HCT116 (cell line): ENCODE data around the gene VAMP1. TPM values are rescaled to one million over a fixed set of nuclear protein-coding genes. Genes with fewer than 3 reads are reported as not detected.

ENCODE experiments used
- ATAC-seq: fragments of 200-7000 bp; cut with Tn5 transposase; 2 replicates; pipeline ENCODE4 v1.9.1; 2020; ENCODE audit warnings: mild to moderate bottlenecking, moderate library complexity
- BruUV-seq: library from RNA; stranded (reverse); fragments of 400-500 nt; replicated peaks from 2 replicates; lab custom pipeline; 2021; lab: Mats Ljungman, UMichigan
- CTCF ChIA-PET: fragments of 300-600 bp; sonication (Branson Sonifier 250); formaldehyde crosslinking; loops from one replicate; lab custom pipeline; 2021; ENCODE audit warnings: antibody characterized with exemption; lab: Charles Lee
- POLR2A ChIA-PET: fragments of 300-600, 350-600 bp; sonication (Branson Sonifier 250); formaldehyde crosslinking; loops from one replicate; lab custom pipeline; 2021; ENCODE audit warnings: antibody characterized with exemption; lab: Charles Lee
- RAD21 ChIA-PET, 2 experiments: fragments of 300-600 bp; sonication (Branson Sonifier 250); formaldehyde crosslinking; loops; one replicate each; lab custom pipeline; 2023; ENCODE audit warnings: low total read pairs in 2 of 2; ENCODE audit not compliant: uncharacterized antibody in 2 of 2, unreplicated experiment in 2 of 2, low non-redundant PET in 1 of 2; lab: Charles Lee
- DNase-seq: peaks from one replicate; pipeline ENCODE4 v3.0.0-alpha.2; 2010; ENCODE audit warnings: low read depth, low spot score
- H2AFZ ChIP-seq: fragments of 200-600 bp; shearing (Covaris generic), sonication (generic); 2 replicates; pipeline ENCODE4 v1.6.1; 2017; ENCODE audit warnings: low read depth, mixed run types, mixed read lengths, antibody characterized with exemption, low read length; ENCODE audit not compliant: poor library complexity, severe bottlenecking
- H3K27ac ChIP-seq: 2 replicates; pipeline ENCODE4 v1.5.1; 2012; ENCODE audit warnings: low read depth, low read length
- H3K27me3 ChIP-seq: fragments of 200-600 bp; sonication (generic); 2 replicates; pipeline ENCODE4 v1.6.1; 2016; ENCODE audit warnings: mixed run types, low read length, mixed read lengths; ENCODE audit not compliant: insufficient read depth
- H3K36me3 ChIP-seq, 2 experiments: fragments of 200-500 bp in 1 of 2; fragments of 200-600 bp in 1 of 2; sonication (Bioruptor generic) in 1 of 2; sonication (generic) in 1 of 2; 2 replicates each; pipeline versions ENCODE4 v1.5.1 to v1.6.1; 2014 to 2016; ENCODE audit warnings: low read length in 2 of 2, inconsistent platforms in 1 of 2, mixed read lengths in 1 of 2, mixed run types in 1 of 2; ENCODE audit not compliant: insufficient read depth in 2 of 2, control insufficient read depth in 1 of 2
- H3K4me1 ChIP-seq, 2 experiments: fragments of 200-600 bp in 1 of 2; sonication (generic) in 1 of 2; 2 replicates each; pipeline versions ENCODE4 v1.5.1 to v1.6.1; 2012 to 2017; ENCODE audit warnings: low read length in 2 of 2, inconsistent platforms in 1 of 2, mild to moderate bottlenecking in 1 of 2, mixed read lengths in 1 of 2, mixed run types in 1 of 2, moderate library complexity in 1 of 2; ENCODE audit not compliant: insufficient read depth in 2 of 2, control insufficient read depth in 1 of 2
- H3K4me2 ChIP-seq: fragments of 200-600 bp; sonication (generic); 2 replicates; pipeline ENCODE4 v1.6.1; 2017; ENCODE audit warnings: mixed run types, low read length, mixed read lengths
- H3K4me3 ChIP-seq, 2 experiments: fragments of 200-600 bp in 1 of 2; sonication (generic) in 1 of 2; replicated peaks in 1 of 2; 2 replicates each; pipeline ENCODE4 v1.5.1; 2011 to 2016; ENCODE audit warnings: low read length in 2 of 2, control low read depth in 1 of 2, low read depth in 1 of 2, mild to moderate bottlenecking in 1 of 2, mixed read lengths in 1 of 2, mixed run types in 1 of 2
- H3K79me2 ChIP-seq: fragments of 200-600 bp; sonication (generic); 2 replicates; pipeline ENCODE4 v1.6.1; 2017; ENCODE audit warnings: mild to moderate bottlenecking, mixed run types, low read length, moderate library complexity, mixed read lengths; ENCODE audit not compliant: insufficient read depth
- H3K9ac ChIP-seq: fragments of 200-600 bp; sonication (generic); 2 replicates; pipeline ENCODE4 v1.6.1; 2016; ENCODE audit warnings: low read length, mixed read lengths
- H3K9me2 ChIP-seq: fragments of 200-600 bp; sonication (generic), shearing (Covaris generic); 2 replicates; pipeline ENCODE4 v1.6.1; 2017; ENCODE audit warnings: mixed run types, mild to moderate bottlenecking, moderate library complexity; ENCODE audit not compliant: insufficient read depth
- H3K9me3 ChIP-seq, 2 experiments: fragments of 200-500 bp in 1 of 2; fragments of 200-600 bp in 1 of 2; sonication (Bioruptor generic) in 1 of 2; sonication (generic) in 1 of 2; 2 replicates each; pipeline ENCODE4 v1.6.1; 2014 to 2017; ENCODE audit warnings: low read length in 2 of 2, mixed read lengths in 2 of 2, inconsistent platforms in 1 of 2, low read depth in 1 of 2, mild to moderate bottlenecking in 1 of 2, mixed run types in 1 of 2, moderate library complexity in 1 of 2; ENCODE audit not compliant: control insufficient read depth in 1 of 2, insufficient read depth in 1 of 2
- H4K20me1 ChIP-seq: fragments of 200-600 bp; sonication (generic), shearing (Covaris generic); 2 replicates; pipeline ENCODE4 v1.6.1; 2017; ENCODE audit warnings: mixed run types, mild to moderate bottlenecking, moderate library complexity; ENCODE audit not compliant: insufficient read depth
- CBX3 ChIP-seq: IDR thresholded peaks from 2 replicates; pipeline ENCODE4 v1.6.1; 2012; ENCODE audit warnings: low read depth
- CEBPB ChIP-seq: IDR thresholded peaks from 2 replicates; pipeline ENCODE4 v1.6.1; 2012; ENCODE audit warnings: low read depth
- CTCF ChIP-seq, 3 experiments: fragments of 200-600 bp in 1 of 3; sonication (generic) in 1 of 3; IDR thresholded peaks in 2 of 3; conservative IDR thresholded peaks in 1 of 3; 2 replicates each; pipeline ENCODE4 v1.5.1; 2012 to 2017; ENCODE audit warnings: low read depth in 2 of 3, low read length in 2 of 3, antibody characterized with exemption in 1 of 3, borderline replicate concordance in 1 of 3, control low read depth in 1 of 3, mild to moderate bottlenecking in 1 of 3, mixed read lengths in 1 of 3, mixed run types in 1 of 3, moderate library complexity in 1 of 3; ENCODE audit not compliant: insufficient read depth in 1 of 3
- EGR1 ChIP-seq: IDR thresholded peaks from 2 replicates; pipeline ENCODE4 v1.6.1; 2012; ENCODE audit warnings: low read depth
- ELF1 ChIP-seq: IDR thresholded peaks from 2 replicates; pipeline ENCODE4 v1.6.1; 2012; ENCODE audit warnings: low read depth, borderline replicate concordance
- EZH2 ChIP-seq: fragments of 200-600 bp; sonication (generic); IDR thresholded peaks from 2 replicates; pipeline ENCODE4 v1.6.1; 2017; ENCODE audit warnings: antibody characterized with exemption, mixed run types
- EZH2phosphoT487 ChIP-seq: fragments of 200-600 bp; IDR thresholded peaks from 2 replicates; pipeline ENCODE4 v1.6.1; 2018; ENCODE audit warnings: antibody characterized with exemption, borderline replicate concordance
- FOSL1 ChIP-seq: IDR thresholded peaks from 2 replicates; pipeline ENCODE4 v1.6.1; 2012; ENCODE audit warnings: low read depth
- JUND ChIP-seq: IDR thresholded peaks from 2 replicates; pipeline ENCODE4 v1.6.1; 2012
- POLR2A ChIP-seq: IDR thresholded peaks from 2 replicates; pipeline ENCODE4 v1.7.0; 2011; ENCODE audit warnings: borderline replicate concordance; ENCODE audit not compliant: insufficient read depth, insufficient read length; ENCODE audit errors: extremely low read depth
- POLR2AphosphoS5 ChIP-seq: IDR thresholded peaks from 2 replicates; pipeline ENCODE4 v1.6.1; 2011; ENCODE audit warnings: mild to moderate bottlenecking, low read depth, low read length, moderate library complexity
- RAD21 ChIP-seq: IDR thresholded peaks from 2 replicates; pipeline ENCODE4 v1.6.1; 2012; ENCODE audit warnings: low read depth, mild to moderate bottlenecking
- REST ChIP-seq: IDR thresholded peaks from 2 replicates; pipeline ENCODE4 v1.6.1; 2012; ENCODE audit warnings: low read depth
- SIN3A ChIP-seq: IDR thresholded peaks from 2 replicates; pipeline ENCODE4 v1.6.1; 2012; ENCODE audit warnings: low read depth
- SRF ChIP-seq: IDR thresholded peaks from 2 replicates; pipeline ENCODE4 v1.6.1; 2012; ENCODE audit warnings: low read depth
- TCF7L2 ChIP-seq: IDR thresholded peaks from 2 replicates; pipeline ENCODE4 v1.7.0; 2011; ENCODE audit warnings: borderline replicate concordance, inconsistent platforms; ENCODE audit not compliant: insufficient read depth, insufficient read length; ENCODE audit errors: extremely low read depth
- YY1 ChIP-seq: IDR thresholded peaks from 2 replicates; pipeline ENCODE4 v1.6.1; 2011; ENCODE audit warnings: low read length, low read depth, moderate library complexity, mild to moderate bottlenecking; ENCODE audit not compliant: insufficient replicate concordance; ENCODE audit errors: extremely low read depth
- ZBTB33 ChIP-seq: IDR thresholded peaks from 2 replicates; pipeline ENCODE4 v1.6.1; 2011; ENCODE audit warnings: mild to moderate bottlenecking, low read length, moderate library complexity; ENCODE audit not compliant: insufficient replicate concordance; ENCODE audit errors: extremely low read depth
- ZFX ChIP-seq: fragments of 450-650 bp; IDR thresholded peaks from 2 replicates; pipeline ENCODE4 v1.6.1; 2017
- ZNF274 ChIP-seq: fragments of 200-500 bp; sonication (Bioruptor generic); IDR thresholded peaks from 2 replicates; pipeline ENCODE4 v1.6.1; 2014; ENCODE audit warnings: mild to moderate bottlenecking, low read depth, low read length, inconsistent platforms
- intact Hi-C: fragments of 100-400 bp; cut with micrococcal nuclease; formaldehyde crosslinking; loops from 2 replicates; pipeline ENCODE4 v1.10.0; 2022
- total RNA-seq: library from RNA; stranded (reverse); gene quantifications from one replicate; pipeline ENCODE4 v1.2.1, GENCODE V29; 2021; ENCODE audit not compliant: unreplicated experiment

VAMP1 gene
- total RNA-seq, 1 experiment from 2014 or later: 12.1 TPM

- Histone ChIP-seq H3K4me1 (peaks cover 16 to 24% of the 10 kb centered on the region in 2 experiments), H3K27ac (no peak overlapping the region), H2AFZ (no peak overlapping the region), H3K27me3 (no peaks in the 10 kb centered on the region), H3K9me3 (no peaks in the 10 kb centered on the region), H3K4me3 (no peak overlapping the region), H3K9ac (no peak overlapping the region), H3K36me3 (no peaks in the 10 kb centered on the region), H3K9me2 (no peaks in the 10 kb centered on the region), H4K20me1 (no peaks in the 10 kb centered on the region), H3K79me2 (no peaks in the 10 kb centered on the region), H3K4me2 (no peak overlapping the region)
- POLR2A ChIA-PET: interaction anchor here (1.4 kb wide), 1 partner anchor 100 kb away, joined by 3 read pairs; no protein-coding TSS in a partner anchor
- RAD21 ChIA-PET: no interaction called here
- DNase-seq (no peak), ATAC-seq (no peak)
- CTCF ChIA-PET: no interaction called here
- intact Hi-C loops: no loop called here
- no peak for TF ChIP-seq FOSL1
- TF ChIP-seq ZBTB33: no peak
- TF ChIP-seq CTCF (IDR thresholded peaks at IDR 0.05 in 2 of 3, conservative IDR thresholded peaks at IDR 0.05 in 1 of 3; ENCODE audit: borderline replicate concordance in 1 of 3, insufficient read depth in 1 of 3, low read depth in 2 of 3, low read length in 2 of 3): no peak
- TF ChIP-seq ZFX: no peak
- no peak for TF ChIP-seq YY1
- TF ChIP-seq EZH2: no peak
- TF ChIP-seq RAD21: no peak
- TF ChIP-seq SRF: no peak
- TF ChIP-seq ZNF274: no peak
- TF ChIP-seq JUND: no peak
- TF ChIP-seq EGR1: no peak
- TF ChIP-seq EZH2phosphoT487: no peak
- no peak for TF ChIP-seq CBX3
- no peak for TF ChIP-seq CEBPB
- TF ChIP-seq TCF7L2: no peak
- TF ChIP-seq POLR2A: no peak
- TF ChIP-seq POLR2AphosphoS5: no peak
- no peak for TF ChIP-seq REST
- TF ChIP-seq SIN3A: no peak
- no peak for TF ChIP-seq ELF1
- BruUV-seq: no TSS peak
These were observed 36.0 kb downstream of the VAMP1 start for GRCh38 chr12:6434205-6435140.
